Naive thymus-derived CD4-positive, alpha-beta T cell (primary cell): ENCODE measurements around the gene PKNOX2. TPM values are rescaled to one million over a fixed set of nuclear protein-coding genes. Genes with fewer than 3 reads are reported as not detected.
A peak's percentile ranks its signal among the peaks of the same experiment; 100 is the strongest.

Experiments
- ATAC-seq: fragments of 150-1000 bp; cut with Tn5 transposase; 2 replicates; pipeline ENCODE4 v1.10.0; 2021; ENCODE audit warnings: mild to moderate bottlenecking, moderate library complexity
- CTCF ChIA-PET: fragments of 350-600 bp; sonication (Branson Sonifier 250); formaldehyde crosslinking; loops from one replicate; lab custom pipeline; 2021; ENCODE audit warnings: antibody characterized with exemption; lab: Charles Lee
- POLR2A ChIA-PET: fragments of 350-600 bp; sonication (Branson Sonifier 250); formaldehyde crosslinking; loops from one replicate; lab custom pipeline; 2021; ENCODE audit warnings: antibody characterized with exemption, inconsistent platforms; lab: Charles Lee
- DNase-seq, 9 donors: peaks; one replicate each; pipeline versions ENCODE4 v3.0.0 to v3.0.0-alpha.2; 2020 to 2022; ENCODE audit warnings: mixed read lengths in 1 of 9
- H3K27ac ChIP-seq: one replicate; pipeline ENCODE4 v1.7.0; 2013; ENCODE audit warnings: mild to moderate bottlenecking, low read depth, low read length, moderate library complexity
- H3K27me3 ChIP-seq, 2 donors: one replicate each; pipeline ENCODE4 v1.7.0; 2013; ENCODE audit warnings: low read length in 2 of 2, mild to moderate bottlenecking in 2 of 2, moderate library complexity in 2 of 2; ENCODE audit not compliant: control insufficient read depth in 2 of 2, insufficient read depth in 2 of 2
- H3K36me3 ChIP-seq, 3 experiments: 1 replicate in 2 of 3; 2 replicates in 1 of 3; pipeline ENCODE4 v1.7.0; 2013; ENCODE audit warnings: low read length in 3 of 3, mild to moderate bottlenecking in 3 of 3, moderate library complexity in 1 of 3; ENCODE audit not compliant: insufficient read depth in 3 of 3, control insufficient read depth in 2 of 3
- H3K4me1 ChIP-seq, 2 donors: one replicate each; pipeline ENCODE4 v1.7.0; 2013; ENCODE audit warnings: low read length in 2 of 2, mild to moderate bottlenecking in 2 of 2, moderate library complexity in 1 of 2; ENCODE audit not compliant: control insufficient read depth in 2 of 2, insufficient read depth in 2 of 2
- H3K4me3 ChIP-seq: 2 replicates; pipeline ENCODE4 v1.7.0; 2013; ENCODE audit warnings: mild to moderate bottlenecking, low read length
- H3K9me3 ChIP-seq, 3 experiments: 1 replicate in 2 of 3; 2 replicates in 1 of 3; pipeline ENCODE4 v1.7.0; 2013; ENCODE audit warnings: low read length in 3 of 3; ENCODE audit not compliant: control insufficient read depth in 2 of 3
- H3K27ac Mint-ChIP-seq, 9 donors: one replicate each; pipeline ENCODE4 v1.8.0; 2020 to 2022; ENCODE audit warnings: mixed read lengths in 9 of 9, mild to moderate bottlenecking in 8 of 9, moderate library complexity in 5 of 9, inconsistent platforms in 2 of 9
- H3K27me3 Mint-ChIP-seq, 5 donors: one replicate each; pipeline ENCODE4 v1.8.0; 2021 to 2022; ENCODE audit warnings: mixed read lengths in 5 of 5, mild to moderate bottlenecking in 1 of 5
- H3K36me3 Mint-ChIP-seq, 5 donors: one replicate each; pipeline ENCODE4 v1.8.0; 2020 to 2022; ENCODE audit warnings: mixed read lengths in 5 of 5, mild to moderate bottlenecking in 3 of 5, inconsistent platforms in 1 of 5
- H3K4me1 Mint-ChIP-seq, 7 donors: one replicate each; pipeline ENCODE4 v1.8.0; 2020 to 2022; ENCODE audit warnings: mixed read lengths in 7 of 7, mild to moderate bottlenecking in 3 of 7, inconsistent platforms in 1 of 7
- H3K4me3 Mint-ChIP-seq, 10 donors: one replicate each; pipeline ENCODE4 v1.8.0; 2020 to 2022; ENCODE audit warnings: mild to moderate bottlenecking in 10 of 10, mixed read lengths in 10 of 10, moderate library complexity in 6 of 10, inconsistent platforms in 2 of 10
- H3K9me3 Mint-ChIP-seq, 11 donors: one replicate each; pipeline ENCODE4 v1.8.0; 2020 to 2022; ENCODE audit warnings: mixed read lengths in 11 of 11, mild to moderate bottlenecking in 4 of 11, inconsistent platforms in 1 of 11, moderate library complexity in 1 of 11
- intact Hi-C, 2 donors: fragments of 100-400 bp; cut with micrococcal nuclease; formaldehyde crosslinking; loops; one replicate each; pipeline ENCODE4 v1.15.1; 2023
- polyA plus RNA-seq, 2 donors: library from polyadenylated mRNA; unstranded; fragments of 300-500 nt; fragmentation: Illumina TruSeq; gene quantifications; one replicate each; pipeline ENCODE4 v1.2.3, GENCODE V29; 2021
- total RNA-seq, 6 experiments: library from RNA in 5 of 6; stranded (reverse) in 5 of 6; gene quantifications; 1 replicate in 5 of 6; 2 replicates in 1 of 6; pipeline ENCODE4 v1.2.3 and lab custom pipeline; 2021 to 2026

Gene PKNOX2
- total and polyA plus RNA-seq, 7 experiments from 2014 or later, result not detected

GRCh38 chr11:125156346-125157117, 8.0 kb upstream of the PKNOX2 start:
- no peaks in the 10 kb centered on the region for H3K4me1 Mint-ChIP-seq
- intact Hi-C loops, result no loop called here
- no peak overlapping the region for H3K4me3 Mint-ChIP-seq
- POLR2A ChIA-PET, result no interaction called here
- peaks cover 0 to 10% (median 0%) of the 10 kb centered on the region in 11 donors for H3K9me3 Mint-ChIP-seq
- H3K36me3 Mint-ChIP-seq, result no peaks in the 10 kb centered on the region
- CTCF ChIA-PET, result no interaction called here
- H3K36me3 ChIP-seq, result no peaks in the 10 kb centered on the region
- H3K27ac Mint-ChIP-seq, result no peak overlapping the region
- no peak overlapping the region for H3K27ac ChIP-seq
- ATAC-seq (no peak), DNase-seq (no peak)
- no peaks in the 10 kb centered on the region for H3K27me3 ChIP-seq
- H3K9me3 ChIP-seq, result no peaks in the 10 kb centered on the region
- H3K4me1 ChIP-seq, result no peaks in the 10 kb centered on the region
- H3K4me3 ChIP-seq, result no peak overlapping the region
- peaks cover 19 to 49% (median 42%) of the 10 kb centered on the region in 5 donors for H3K27me3 Mint-ChIP-seq

GRCh38 chr11:125157118-125157733, 7.3 kb upstream of the PKNOX2 start:
- intact Hi-C loops, result no loop called here
- Mint-ChIP-seq H3K4me1 (no peaks in the 10 kb centered on the region), H3K27ac (no peak overlapping the region), H3K9me3 (peaks cover 0 to 10% (median 0%) of the 10 kb centered on the region in 11 donors), H3K4me3 (no peak overlapping the region), H3K27me3 (peaks cover 19 to 52% (median 42%) of the 10 kb centered on the region in 5 donors), H3K36me3 (no peaks in the 10 kb centered on the region)
- ChIA-PET POLR2A (no interaction called here), CTCF (no interaction called here)
- Histone ChIP-seq H3K4me3 (no peak overlapping the region), H3K4me1 (no peaks in the 10 kb centered on the region), H3K27me3 (no peaks in the 10 kb centered on the region), H3K9me3 (no peaks in the 10 kb centered on the region), H3K27ac (no peak overlapping the region), H3K36me3 (no peaks in the 10 kb centered on the region)
- DNase-seq (no peak), ATAC-seq (no peak)

- ATAC-seq (no peak), DNase-seq (no peak)
- Mint-ChIP-seq H3K27me3 (peaks cover 19 to 51% (median 45%) of the 10 kb centered on the region in 5 donors), H3K4me3 (peak overlapping the region in 1 of 10 donors; percentile 0), H3K4me1 (no peaks in the 10 kb centered on the region), H3K9me3 (peaks cover 0 to 10% (median 0%) of the 10 kb centered on the region in 11 donors), H3K36me3 (no peaks in the 10 kb centered on the region), H3K27ac (no peak overlapping the region)
- no peaks in the 10 kb centered on the region for H3K4me1 ChIP-seq
- no peaks in the 10 kb centered on the region for H3K9me3 ChIP-seq
- no peak overlapping the region for H3K4me3 ChIP-seq
- intact Hi-C loops, result no loop called here
- H3K27ac ChIP-seq, result no peak overlapping the region
- POLR2A ChIA-PET, result no interaction called here
- no peaks in the 10 kb centered on the region for H3K27me3 ChIP-seq
- CTCF ChIA-PET, result interaction anchor here (0.9 kb wide), 1 partner anchor 16 kb away, joined by 4 read pairs; no protein-coding TSS in a partner anchor
- no peaks in the 10 kb centered on the region for H3K36me3 ChIP-seq
These were observed 6.4 kb upstream of the PKNOX2 start for GRCh38 chr11:125157953-125158680.

GRCh38 chr11:125162743-125163142, 1.8 kb upstream of the PKNOX2 start:
- ChIA-PET CTCF (no interaction called here), POLR2A (no interaction called here)
- DNase-seq (no peak), ATAC-seq (no peak)
- no peaks in the 10 kb centered on the region for H3K36me3 ChIP-seq
- H3K4me3 ChIP-seq, result no peak overlapping the region
- Mint-ChIP-seq H3K9me3 (no peaks in the 10 kb centered on the region), H3K36me3 (peaks cover 0 to 6% (median 0%) of the 10 kb centered on the region in 5 donors), H3K27me3 (peaks cover 30 to 73% (median 45%) of the 10 kb centered on the region in 5 donors), H3K27ac (peak overlapping the region in 1 of 9 donors; percentile 78), H3K4me3 (peak overlapping the region in 4 of 10 donors; percentile 23 to 77 (median 47)), H3K4me1 (peaks cover 15 to 23% (median 18%) of the 10 kb centered on the region in 7 donors)
- peaks cover 4 to 16% of the 10 kb centered on the region in 2 donors for H3K27me3 ChIP-seq
- intact Hi-C loops, result loop anchor here in 1 of 2 donors (5.0 kb wide), 1 partner anchor 295 kb away; the partner anchor contains the start of gene ROBO3
- H3K27ac ChIP-seq, result no peak overlapping the region
- peaks cover 12 to 17% of the 10 kb centered on the region in 2 donors for H3K4me1 ChIP-seq
- no peaks in the 10 kb centered on the region for H3K9me3 ChIP-seq

- H3K4me3 ChIP-seq, result no peak overlapping the region
- Mint-ChIP-seq H3K36me3 (peaks cover 0 to 6% (median 0%) of the 10 kb centered on the region in 5 donors), H3K27me3 (peaks cover 34 to 76% (median 48%) of the 10 kb centered on the region in 5 donors), H3K27ac (peak overlapping the region in 4 of 9 donors; percentile 28 to 78 (median 49)), H3K4me1 (peaks cover 15 to 23% (median 18%) of the 10 kb centered on the region in 7 donors), H3K9me3 (no peaks in the 10 kb centered on the region), H3K4me3 (peak overlapping the region; percentile 55 to 96 (median 79))
- ChIA-PET CTCF (interaction anchor here (0.7 kb wide), 1 partner anchor 77 kb away, joined by 3 read pairs; no protein-coding TSS in a partner anchor), POLR2A (no interaction called here)
- intact Hi-C loops, result loop anchor here (1.0 to 5.0 kb wide), 4 partner anchors 52 to 296 kb away; partner anchors contain the start of genes ROBO3 (in 1 of the 2) and TMEM218 (in 1 of the 2)
- peaks cover 12 to 17% of the 10 kb centered on the region in 2 donors for H3K4me1 ChIP-seq
- ATAC-seq (no peak), DNase-seq (no peak)
- H3K9me3 ChIP-seq, result no peaks in the 10 kb centered on the region
- no peak overlapping the region for H3K27ac ChIP-seq
- H3K27me3 ChIP-seq, result peaks cover 7 to 18% of the 10 kb centered on the region in 2 donors
- no peaks in the 10 kb centered on the region for H3K36me3 ChIP-seq
These were observed 1.0 kb upstream of the PKNOX2 start for GRCh38 chr11:125163431-125164063.

- Mint-ChIP-seq H3K36me3 (peaks cover 0 to 6% (median 0%) of the 10 kb centered on the region in 5 donors), H3K9me3 (no peaks in the 10 kb centered on the region), H3K4me1 (peaks cover 15 to 23% (median 18%) of the 10 kb centered on the region in 7 donors), H3K27me3 (peaks cover 37 to 79% (median 53%) of the 10 kb centered on the region in 5 donors), H3K27ac (peak overlapping the region in 4 of 9 donors; percentile 28 to 78 (median 49)), H3K4me3 (peak overlapping the region; percentile 55 to 96 (median 79))
- H3K27ac ChIP-seq, result no peak overlapping the region
- ChIA-PET POLR2A (no interaction called here), CTCF (interaction anchor here (0.7 kb wide), 1 partner anchor 78 kb away, joined by 3 read pairs; no protein-coding TSS in a partner anchor)
- no peak for ATAC-seq
- no peaks in the 10 kb centered on the region for H3K36me3 ChIP-seq
- H3K9me3 ChIP-seq, result no peaks in the 10 kb centered on the region
- peaks cover 12 to 17% of the 10 kb centered on the region in 2 donors for H3K4me1 ChIP-seq
- no peak overlapping the region for H3K4me3 ChIP-seq
- intact Hi-C loops, result loop anchor here (1.0 to 5.0 kb wide), 4 partner anchors 53 to 297 kb away; partner anchors contain the start of genes ROBO3 (in 1 of the 2) and TMEM218 (in 1 of the 2)
- H3K27me3 ChIP-seq, result peaks cover 7 to 23% of the 10 kb centered on the region in 2 donors
- DNase-seq, result no peak
These were observed 495 bp upstream of the PKNOX2 start for GRCh38 chr11:125164091-125164421.
